Measurements from ENCODE around the gene SYT9.

GRCh38 chr11:7421136-7421535, 169.4 kb downstream of the SYT9 start:
- TF ChIP-seq YY1 (IDR thresholded peaks at IDR 0.05; ENCODE audit: borderline replicate concordance in 1 of 3, control insufficient read depth in 1 of 3, extremely low read depth in 1 of 3, insufficient read depth in 3 of 3, insufficient read length in 1 of 3, insufficient replicate concordance in 2 of 3, low read depth in 1 of 3, low read length in 2 of 3) (no peak), CTCF (IDR thresholded peaks at IDR 0.05 in 2 of 3, conservative IDR thresholded peaks at IDR 0.05 in 1 of 3; ENCODE audit: insufficient read depth in 2 of 3, low read depth in 1 of 3, low read length in 3 of 3) (no peak), CGGBP1 (CRISPR knock-in tag; IDR thresholded peaks at IDR 0.05) (no peak), E2F5 (CRISPR knock-in tag; IDR thresholded peaks at IDR 0.05) (no peak), ATF6 (CRISPR knock-in tag; IDR thresholded peaks at IDR 0.05) (no peak), KDM1A (IDR thresholded peaks at IDR 0.05) (no peak), KDM4B (IDR thresholded peaks at IDR 0.05; ENCODE audit: borderline replicate concordance in 2 of 2, low read depth in 1 of 2) (no peak), POLR2AphosphoS5 (IDR thresholded peaks at IDR 0.05; ENCODE audit: control insufficient read depth, insufficient read depth, low read depth, low read length) (no peak), HINFP (tag; conservative IDR thresholded peaks at IDR 0.05; ENCODE audit: low read depth) (no peak), HMGN3 (IDR thresholded peaks at IDR 0.05; ENCODE audit: borderline replicate concordance, extremely low read depth, insufficient read length, low read depth, low read length) (no peak), KLF6 (CRISPR knock-in tag; IDR thresholded peaks at IDR 0.05; ENCODE audit: borderline replicate concordance) (no peak), TOE1 (IDR thresholded peaks at IDR 0.05; ENCODE audit: borderline replicate concordance) (no peak), TOE1 (CRISPR knock-in tag; IDR thresholded peaks at IDR 0.05; ENCODE audit: borderline replicate concordance, low read depth) (no peak), MAFF (IDR thresholded peaks at IDR 0.05; ENCODE audit: low read length) (no peak), MYC (IDR thresholded peaks at IDR 0.05; ENCODE audit: low read depth, low read length) (no peak), MYC (CRISPR knock-in tag; IDR thresholded peaks at IDR 0.05; ENCODE audit: borderline replicate concordance, low read depth) (no peak)
